Measurements from ENCODE around the gene L1TD1.

- TF ChIP-seq CTCF (conservative IDR thresholded peaks at IDR 0.05 in 1 of 2, IDR thresholded peaks at IDR 0.05 in 1 of 2; ENCODE audit: extremely low read depth in 1 of 2, insufficient read depth in 1 of 2, low read depth in 1 of 2, low read length in 2 of 2) = no peak
- no peak for TF ChIP-seq EZH2 (IDR thresholded peaks at IDR 0.05; ENCODE audit: borderline replicate concordance, low read length)
Measured at GRCh38 chr1:62184336-62184735, 10.3 kb upstream of the L1TD1 start.

Measured in mammary epithelial cell (primary cell).